Calu3 (cell line): ENCODE measurements around the gene CLEC4D. TPM values are rescaled to one million over a fixed set of nuclear protein-coding genes. Genes with fewer than 3 reads are reported as not detected.
"Not testable (repeated sequence)": the region's sequence is repeated elsewhere in the genome, so short reads cannot be mapped to it uniquely, and the experiment has no call there.

Experiments used
- BruUV-seq: library from RNA; stranded (reverse); fragments of 400-500 nt; replicated peaks from 2 replicates; lab custom pipeline; 2021; lab: Mats Ljungman, UMichigan
- CTCF ChIA-PET: fragments of 300-600 bp; sonication (Branson Sonifier 250); formaldehyde crosslinking; loops from one replicate; lab custom pipeline; 2022; ENCODE audit warnings: antibody characterized with exemption; lab: Charles Lee
- DNase-seq: peaks from one replicate; pipeline ENCODE4 v3.0.0; 2022
- H3K27ac Mint-ChIP-seq: one replicate; pipeline ENCODE4 v1.8.0; 2022; ENCODE audit warnings: mixed read lengths; ENCODE audit not compliant: unreplicated experiment
- H3K27me3 Mint-ChIP-seq: one replicate; pipeline ENCODE4 v1.8.0; 2022; ENCODE audit warnings: mixed read lengths; ENCODE audit not compliant: unreplicated experiment
- H3K36me3 Mint-ChIP-seq: one replicate; pipeline ENCODE4 v1.8.0; 2022; ENCODE audit warnings: mild to moderate bottlenecking, moderate library complexity, mixed read lengths; ENCODE audit not compliant: insufficient read depth, unreplicated experiment
- H3K4me1 Mint-ChIP-seq: one replicate; pipeline ENCODE4 v1.8.0; 2022; ENCODE audit warnings: mild to moderate bottlenecking, low read depth, mixed read lengths; ENCODE audit not compliant: unreplicated experiment
- H3K4me3 Mint-ChIP-seq: one replicate; pipeline ENCODE4 v1.8.0; 2022; ENCODE audit warnings: mild to moderate bottlenecking, low read depth, moderate library complexity, mixed read lengths; ENCODE audit not compliant: unreplicated experiment
- H3K9me3 Mint-ChIP-seq: one replicate; pipeline ENCODE4 v1.8.0; 2022; ENCODE audit warnings: low read depth, mixed read lengths; ENCODE audit not compliant: unreplicated experiment
- intact Hi-C: fragments of 100-400 bp; cut with micrococcal nuclease; formaldehyde crosslinking; loops from one replicate; pipeline ENCODE4 v1.10.0; 2022; ENCODE audit not compliant: unreplicated experiment
- total RNA-seq: library from RNA; stranded (reverse); gene quantifications from 2 replicates; pipeline ENCODE4 v1.2.3, GENCODE V29; 2022
- TF ChIP-seq, protein P1 (sequence below): fragments of 200-600 bp; IDR thresholded peaks from one replicate; pipeline ENCODE4 v1.8.0; 2022; ENCODE audit warnings: antibody characterized with exemption; ENCODE audit not compliant: unreplicated experiment

CLEC4D gene
- total RNA-seq, 1 experiment from 2014 or later: not detected

DNA sequence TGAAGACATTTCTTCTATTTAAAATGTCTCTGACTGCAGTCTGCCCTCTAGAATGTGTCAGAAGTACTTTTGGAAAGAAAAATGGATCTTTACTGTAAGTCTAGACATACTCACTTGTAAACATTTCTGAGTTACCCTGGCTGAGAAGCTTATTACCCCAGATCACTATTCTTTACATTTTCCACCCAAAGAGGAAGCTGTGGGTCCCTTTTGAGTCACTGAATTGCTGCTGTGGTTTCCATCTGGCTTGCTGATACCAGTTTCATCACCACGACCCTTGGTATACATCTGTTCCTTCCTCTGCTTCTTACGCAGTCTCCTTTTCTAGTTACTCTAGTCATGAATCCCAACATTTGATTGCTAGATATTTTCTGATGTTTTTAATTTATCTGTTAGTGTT, 20.2 kb upstream of the CLEC4D start:
- CTCF ChIA-PET: no interaction called here
- H3K27ac Mint-ChIP-seq: no peak overlapping the region
- TF ChIP-seq, protein P1, sequence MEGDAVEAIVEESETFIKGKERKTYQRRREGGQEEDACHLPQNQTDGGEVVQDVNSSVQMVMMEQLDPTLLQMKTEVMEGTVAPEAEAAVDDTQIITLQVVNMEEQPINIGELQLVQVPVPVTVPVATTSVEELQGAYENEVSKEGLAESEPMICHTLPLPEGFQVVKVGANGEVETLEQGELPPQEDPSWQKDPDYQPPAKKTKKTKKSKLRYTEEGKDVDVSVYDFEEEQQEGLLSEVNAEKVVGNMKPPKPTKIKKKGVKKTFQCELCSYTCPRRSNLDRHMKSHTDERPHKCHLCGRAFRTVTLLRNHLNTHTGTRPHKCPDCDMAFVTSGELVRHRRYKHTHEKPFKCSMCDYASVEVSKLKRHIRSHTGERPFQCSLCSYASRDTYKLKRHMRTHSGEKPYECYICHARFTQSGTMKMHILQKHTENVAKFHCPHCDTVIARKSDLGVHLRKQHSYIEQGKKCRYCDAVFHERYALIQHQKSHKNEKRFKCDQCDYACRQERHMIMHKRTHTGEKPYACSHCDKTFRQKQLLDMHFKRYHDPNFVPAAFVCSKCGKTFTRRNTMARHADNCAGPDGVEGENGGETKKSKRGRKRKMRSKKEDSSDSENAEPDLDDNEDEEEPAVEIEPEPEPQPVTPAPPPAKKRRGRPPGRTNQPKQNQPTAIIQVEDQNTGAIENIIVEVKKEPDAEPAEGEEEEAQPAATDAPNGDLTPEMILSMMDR: no peak

GRCh38 chr12:8495671-8496070, 17.6 kb upstream of the CLEC4D start:
- peaks cover 45% of the 10 kb centered on the region for H3K27me3 Mint-ChIP-seq

More for the DNA sequence above, 20.2 kb upstream of the CLEC4D start:
- Mint-ChIP-seq H3K36me3 (no peaks in the 10 kb centered on the region), H3K9me3 (no peaks in the 10 kb centered on the region), H3K27me3 (peaks cover 27% of the 10 kb centered on the region), H3K4me1 (no peaks in the 10 kb centered on the region), H3K4me3 (no peak overlapping the region)
- BruUV-seq: no TSS peak
- intact Hi-C loops: no loop called here
- DNase-seq: no peak

DNA sequence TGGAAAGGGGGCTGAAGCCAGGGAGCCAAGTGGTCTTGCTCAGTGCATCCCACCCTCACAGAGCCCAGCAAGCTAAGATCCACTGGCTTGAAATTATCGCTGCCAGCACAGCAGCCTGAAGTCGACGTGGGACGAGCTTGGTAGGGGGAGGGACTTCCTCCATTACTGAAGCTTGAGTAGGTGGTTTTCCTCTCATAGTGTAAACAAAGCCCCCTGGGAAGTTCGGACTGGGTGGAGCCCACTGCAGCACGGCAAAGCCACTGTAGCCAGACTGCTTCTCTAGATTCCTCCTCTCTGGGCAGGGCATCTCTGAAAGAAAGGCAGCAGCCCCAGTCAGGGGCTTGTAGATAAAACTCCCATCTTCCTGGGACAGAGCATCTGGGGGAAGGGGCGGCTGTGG, 17.2 kb upstream of the CLEC4D start:
- DNase-seq, CTCF ChIA-PET, H3K9me3 Mint-ChIP-seq, H3K27ac Mint-ChIP-seq, H3K36me3 Mint-ChIP-seq, BruUV-seq, intact Hi-C loops, H3K4me1 Mint-ChIP-seq, H3K4me3 Mint-ChIP-seq: not testable (repeated sequence)
- peaks cover 45% of the 10 kb centered on the region for H3K27me3 Mint-ChIP-seq

More at GRCh38 chr12:8495671-8496070, 17.6 kb upstream of the CLEC4D start:
- intact Hi-C loops, H3K4me3 Mint-ChIP-seq, CTCF ChIA-PET, DNase-seq, BruUV-seq, H3K4me1 Mint-ChIP-seq, H3K36me3 Mint-ChIP-seq, H3K9me3 Mint-ChIP-seq, H3K27ac Mint-ChIP-seq: not testable (repeated sequence)

- no TSS peak for BruUV-seq
- TF ChIP-seq, protein P1: no peak
- CTCF ChIA-PET: interaction anchor here (0.9 to 1.0 kb wide), 2 partner anchors 78 to 109 kb away, joined by 3 read pairs; no protein-coding TSS in a partner anchor
- intact Hi-C loops: no loop called here
- no peak overlapping the region for H3K4me3 Mint-ChIP-seq
- H3K9me3 Mint-ChIP-seq: no peaks in the 10 kb centered on the region
- no peak for DNase-seq
- H3K27ac Mint-ChIP-seq: no peak overlapping the region
- no peaks in the 10 kb centered on the region for H3K4me1 Mint-ChIP-seq
- peaks cover 26% of the 10 kb centered on the region for H3K27me3 Mint-ChIP-seq
- no peaks in the 10 kb centered on the region for H3K36me3 Mint-ChIP-seq
These were observed 13.7 kb upstream of the CLEC4D start for GRCh38 chr12:8499616-8500015.

- Mint-ChIP-seq H3K27ac (no peak overlapping the region), H3K4me1 (no peaks in the 10 kb centered on the region), H3K27me3 (peaks cover 33% of the 10 kb centered on the region), H3K9me3 (no peaks in the 10 kb centered on the region), H3K4me3 (no peak overlapping the region), H3K36me3 (no peaks in the 10 kb centered on the region)
- intact Hi-C loops: no loop called here
- no TSS peak for BruUV-seq
- DNase-seq: no peak
- CTCF ChIA-PET: no interaction called here
- TF ChIP-seq, protein P1: no peak
These were observed 11.6 kb upstream of the CLEC4D start for GRCh38 chr12:8501720-8502119.
